Gastroesophageal sphincter (tissue), 3 donors: ENCODE results near the gene KAZN.

Source experiments
- CTCF ChIP-seq, 4 experiments: fragments of 200-600 bp in 2 of 4; fragments of 450-650 bp in 2 of 4; sonication (generic) in 1 of 4; IDR thresholded peaks; one replicate each; pipeline ENCODE4 v1.5.1; 2017 to 2019; ENCODE audit warnings: antibody characterized with exemption in 4 of 4, mild to moderate bottlenecking in 2 of 4, moderate library complexity in 2 of 4
- EP300 ChIP-seq: sonication (generic); formaldehyde crosslinking; IDR thresholded peaks from one replicate; pipeline ENCODE4 v1.6.1; 2017; ENCODE audit warnings: antibody characterized with exemption, mild to moderate bottlenecking
- POLR2A ChIP-seq, 2 donors: fragments of 450-650 bp; IDR thresholded peaks; one replicate each; pipeline ENCODE4 v1.6.1; 2017; ENCODE audit warnings: antibody characterized with exemption in 2 of 2, mild to moderate bottlenecking in 2 of 2, moderate library complexity in 1 of 2

GRCh38 chr1:14681182-14681581, 82.7 kb downstream of the KAZN start:
- no peak for TF ChIP-seq CTCF (IDR thresholded peaks at IDR 0.05)
- no peak for TF ChIP-seq POLR2A (IDR thresholded peaks at IDR 0.05)
- no peak for TF ChIP-seq EP300
